H1 (cell line): ENCODE results near the gene MYL5. TPM values are rescaled to one million over a fixed set of nuclear protein-coding genes. Genes with fewer than 3 reads are reported as not detected.

Experiments
- HDAC2 ChIP-seq, 2 experiments: fragments of 300-600 bp in 1 of 2; sonication (generic) in 1 of 2; IDR thresholded peaks; 2 replicates each; pipeline ENCODE4 v1.6.1; 2011 to 2012; ENCODE audit warnings: low read depth in 2 of 2, low read length in 2 of 2, mild to moderate bottlenecking in 2 of 2, moderate library complexity in 2 of 2, borderline replicate concordance in 1 of 2, inconsistent platforms in 1 of 2
- SRF ChIP-seq: IDR thresholded peaks from 2 replicates; pipeline ENCODE4 v1.6.1; 2011; ENCODE audit warnings: mild to moderate bottlenecking, low read depth, low read length, moderate library complexity
- TEAD4 ChIP-seq: IDR thresholded peaks from 2 replicates; pipeline ENCODE4 v1.6.1; 2012; ENCODE audit warnings: low read depth, low read length, inconsistent platforms, mixed read lengths
- YY1 ChIP-seq: IDR thresholded peaks from 2 replicates; pipeline ENCODE4 v1.6.1; 2011; ENCODE audit warnings: low read depth, mild to moderate bottlenecking, low read length
- polyA plus RNA-seq, 7 experiments: library from polyadenylated mRNA; depleted of rRNA in 3 of 7; stranded (reverse) in 5 of 7; unstranded in 2 of 7; fragments of >200 nt in 5 of 7; fragments of 200-250 nt in 2 of 7; gene quantifications; 1 replicate in 5 of 7; 2 replicates in 1 of 7; 4 replicates in 1 of 7; pipeline versions ENCODE4 v1.2.1 to v1.2.3, GENCODE V29; 2011 to 2013; ENCODE audit warnings: missing spikeins in 2 of 7, mixed read lengths in 2 of 7
- total RNA-seq: library from RNA; stranded (reverse); fragmentation: NEBNext Ultra II Directional; extraction: Animal tissue kit (Norgen Biotek cat#: 25700); gene quantifications from 2 replicates; pipeline ENCODE4 v1.2.1, GENCODE V29; 2021

MYL5 gene
- total and polyA plus RNA-seq, 2 of the 8 experiments (the other 6 are each of a cell fraction or from before 2014, with no cell fraction given): 5.7 to 6.8 TPM

GRCh38 chr4:688854-689681, 14.7 kb downstream of the MYL5 start, which contains the start of gene SLC49A3 (continued):
- TF ChIP-seq HDAC2 (IDR thresholded peaks at IDR 0.05; ENCODE audit: borderline replicate concordance in 1 of 2, low read depth in 2 of 2, low read length in 2 of 2) (no peak), YY1 (no peak), TEAD4 (no peak), SRF (no peak)
